ENCODE data around the gene GPD1L.
"Not testable (repeated sequence)": the region's sequence is repeated elsewhere in the genome, so short reads cannot be mapped to it uniquely, and the experiment has no call there.

Gene GPD1L

GRCh38 chr3:32186097-32186496, 79.7 kb downstream of the GPD1L start:
- DNase-seq, result no peak

- no peak for DNase-seq
Observed at GRCh38 chr3:32186876-32187275, 80.5 kb downstream of the GPD1L start.

- no peak for DNase-seq
Observed at GRCh38 chr3:32189693-32190092, 83.3 kb downstream of the GPD1L start.

GRCh38 chr3:32190556-32190955, 84.1 kb downstream of the GPD1L start:
- not testable (repeated sequence) for DNase-seq

GRCh38 chr3:32193101-32193500, 86.7 kb downstream of the GPD1L start:
- DNase-seq, result no peak

GRCh38 chr3:32194653-32195052, 88.2 kb downstream of the GPD1L start:
- DNase-seq, result no peak

- DNase-seq, result no peak
Observed at GRCh38 chr3:32195995-32196540, 89.6 kb downstream of the GPD1L start.

GRCh38 chr3:32197991-32198390, 91.6 kb downstream of the GPD1L start:
- DNase-seq, result no peak

- DNase-seq, result no peak
Observed at GRCh38 chr3:32198714-32199113, 92.3 kb downstream of the GPD1L start.

GRCh38 chr3:32200490-32200889, 94.1 kb downstream of the GPD1L start:
- DNase-seq, result no peak

- DNase-seq, result no peak
Observed at GRCh38 chr3:32200992-32201758, 94.8 kb downstream of the GPD1L start.

- no peak for DNase-seq
Observed at GRCh38 chr3:32202496-32202895, 96.1 kb downstream of the GPD1L start.

- DNase-seq, result no peak
Observed at GRCh38 chr3:32203854-32204253, 97.4 kb downstream of the GPD1L start.

GRCh38 chr3:32208447-32208846, 102.0 kb downstream of the GPD1L start:
- no peak for DNase-seq

- no peak for DNase-seq
Observed at GRCh38 chr3:32215185-32215584, 108.8 kb downstream of the GPD1L start.

- DNase-seq, result no peak
Observed at GRCh38 chr3:32216172-32216783, 109.9 kb downstream of the GPD1L start.

GRCh38 chr3:32217339-32217738, 110.9 kb downstream of the GPD1L start:
- DNase-seq, result no peak
